ENCODE results near the gene SUSD3.

- no peak for TF ChIP-seq CTCF (IDR thresholded peaks at IDR 0.05)
- TF ChIP-seq POLR2A (IDR thresholded peaks at IDR 0.05): no peak
These were observed 2.3 kb downstream of the SUSD3 start for GRCh38 chr9:93060746-93061259.

Data from breast epithelium (tissue), 3 donors.